Measurements from ENCODE around the gene SV2C.

The SV2C gene

GRCh38 chr5:76341651-76342334 lies 258.6 kb downstream of the SV2C start:
- no peaks in the 10 kb centered on the region for H3K9me3 ChIP-seq (ENCODE audit: control extremely low read depth in 1 of 5, control insufficient read depth in 4 of 5, insufficient read depth in 2 of 5, low read depth in 1 of 5, low read length in 4 of 5)
- H3K27ac ChIP-seq (ENCODE audit: insufficient read depth in 1 of 2, low read depth in 1 of 2, low read length in 2 of 2, poor library complexity in 1 of 2, severe bottlenecking in 2 of 2): no peak overlapping the region
- DNase-seq: peak in 2 of 3 donors; percentile 59 to 75
- H3K4me3 ChIP-seq (ENCODE audit: control insufficient read depth in 1 of 7, extremely low read depth in 1 of 7, insufficient read depth in 4 of 7, low read depth in 2 of 7, low read length in 6 of 7): peak overlapping the region in 1 of 7 experiments; percentile 38
- 4% methylated on average over 3 of the region's 7 CpGs for WGBS (ENCODE audit: insufficient coverage)
- POLR2A ChIA-PET: interaction anchor here (0.8 kb wide), 1 partner anchor 60 kb away, joined by 3 read pairs; no protein-coding TSS in a partner anchor
- no peaks in the 10 kb centered on the region for H3K27me3 ChIP-seq (replicated peaks in 2 of 5; ENCODE audit: control insufficient read depth in 4 of 5, insufficient read depth in 5 of 5, low read length in 4 of 5)
- CTCF ChIA-PET: interaction anchor here (0.6 to 5.9 kb wide), 10 partner anchors 9 to 1692 kb away, joined by 3 to 37 read pairs (median 4); no protein-coding TSS in a partner anchor
- no peaks in the 10 kb centered on the region for H3K36me3 ChIP-seq (ENCODE audit: control insufficient read depth in 4 of 4, insufficient read depth in 4 of 4, low read length in 3 of 4)
- H3K4me1 ChIP-seq (ENCODE audit: control extremely low read depth in 1 of 4, control insufficient read depth in 4 of 4, insufficient read depth in 4 of 4, low read length in 3 of 4): peaks cover 10 to 31% (median 26%) of the 10 kb centered on the region in 4 experiments

- ChIA-PET POLR2A (no interaction called here), CTCF (interaction anchor here (0.6 to 5.9 kb wide), 6 partner anchors 9 to 1693 kb away, joined by 3 to 37 read pairs (median 4); no protein-coding TSS in a partner anchor)
- peaks cover 6 to 24% (median 22%) of the 10 kb centered on the region in 4 experiments for H3K4me1 ChIP-seq (ENCODE audit: control extremely low read depth in 1 of 4, control insufficient read depth in 4 of 4, insufficient read depth in 4 of 4, low read length in 3 of 4)
- no peaks in the 10 kb centered on the region for H3K27me3 ChIP-seq (replicated peaks in 2 of 5; ENCODE audit: control insufficient read depth in 4 of 5, insufficient read depth in 5 of 5, low read length in 4 of 5)
- no peak overlapping the region for H3K27ac ChIP-seq (ENCODE audit: insufficient read depth in 1 of 2, low read depth in 1 of 2, low read length in 2 of 2, poor library complexity in 1 of 2, severe bottlenecking in 2 of 2)
- DNase-seq: no peak
- H3K9me3 ChIP-seq (ENCODE audit: control extremely low read depth in 1 of 5, control insufficient read depth in 4 of 5, insufficient read depth in 2 of 5, low read depth in 1 of 5, low read length in 4 of 5): no peaks in the 10 kb centered on the region
- H3K4me3 ChIP-seq (ENCODE audit: control insufficient read depth in 1 of 7, extremely low read depth in 1 of 7, insufficient read depth in 4 of 7, low read depth in 2 of 7, low read length in 6 of 7): no peak overlapping the region
- WGBS (ENCODE audit: insufficient coverage): no CpG with 5 or more reads among the region's 1 CpG
- H3K36me3 ChIP-seq (ENCODE audit: control insufficient read depth in 4 of 4, insufficient read depth in 4 of 4, low read length in 3 of 4): no peaks in the 10 kb centered on the region
Observed at GRCh38 chr5:76342474-76342873, 259.3 kb downstream of the SV2C start.

DNA sequence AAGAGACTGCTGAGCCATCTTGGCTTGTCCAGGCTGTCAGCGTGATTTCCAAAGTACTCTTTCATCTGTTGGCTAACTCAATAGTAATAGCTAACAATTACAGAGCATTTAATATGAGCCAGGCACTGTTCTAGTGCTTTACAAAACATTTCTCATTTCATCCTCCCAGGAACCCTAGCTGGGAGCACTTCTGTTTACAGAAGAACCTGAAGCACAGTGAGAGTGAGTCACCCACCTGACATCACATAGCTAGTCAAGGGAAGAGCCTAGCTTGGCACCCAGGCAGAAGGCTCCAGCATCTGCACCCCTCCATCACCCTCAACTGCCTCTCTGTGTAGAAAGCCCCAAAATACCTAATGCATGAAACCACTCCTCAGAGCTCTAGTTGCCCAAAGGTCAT lies 262.4 kb downstream of the SV2C start:
- H3K27ac ChIP-seq (ENCODE audit: insufficient read depth in 1 of 2, low read depth in 1 of 2, low read length in 2 of 2, poor library complexity in 1 of 2, severe bottlenecking in 2 of 2): no peak overlapping the region
- no peak overlapping the region for H3K4me3 ChIP-seq (ENCODE audit: control insufficient read depth in 1 of 7, extremely low read depth in 1 of 7, insufficient read depth in 4 of 7, low read depth in 2 of 7, low read length in 6 of 7)
- CTCF ChIA-PET: interaction anchor here (0.7 to 5.9 kb wide), 8 partner anchors 11 to 62 kb away, joined by 3 to 37 read pairs (median 3); partner anchors contain the start of gene IQGAP2
- no peaks in the 10 kb centered on the region for H3K36me3 ChIP-seq (ENCODE audit: control insufficient read depth in 4 of 4, insufficient read depth in 4 of 4, low read length in 3 of 4)
- H3K27me3 ChIP-seq (replicated peaks in 2 of 5; ENCODE audit: control insufficient read depth in 4 of 5, insufficient read depth in 5 of 5, low read length in 4 of 5): no peaks in the 10 kb centered on the region
- 100% methylated on average over 1 of the region's 1 CpG for WGBS (ENCODE audit: insufficient coverage)
- no peak for DNase-seq
- peaks cover 6 to 23% (median 16%) of the 10 kb centered on the region in 4 experiments for H3K4me1 ChIP-seq (ENCODE audit: control extremely low read depth in 1 of 4, control insufficient read depth in 4 of 4, insufficient read depth in 4 of 4, low read length in 3 of 4)
- POLR2A ChIA-PET: no interaction called here
- H3K9me3 ChIP-seq (ENCODE audit: control extremely low read depth in 1 of 5, control insufficient read depth in 4 of 5, insufficient read depth in 2 of 5, low read depth in 1 of 5, low read length in 4 of 5): no peaks in the 10 kb centered on the region

DNA sequence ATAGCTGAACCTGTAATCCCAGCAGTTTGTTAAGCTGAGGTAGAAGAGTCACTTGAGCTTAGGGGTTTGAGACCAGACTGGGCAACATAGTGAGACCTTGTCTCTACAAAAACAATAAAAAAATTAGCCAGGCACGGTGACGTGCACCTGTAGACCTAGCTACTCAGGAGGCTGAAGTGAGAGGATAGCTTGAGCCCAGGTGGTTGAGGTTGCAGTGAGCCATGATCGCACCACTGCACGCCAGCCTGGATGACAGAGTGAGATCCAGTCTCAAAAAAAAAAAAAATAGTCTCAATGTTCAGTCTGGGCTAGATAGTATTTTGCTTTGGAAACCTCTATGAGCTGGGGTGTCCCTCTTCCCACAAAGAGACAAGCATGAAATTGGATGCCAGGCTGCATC lies 268.0 kb downstream of the SV2C start:
- Histone ChIP-seq H3K9me3 (ENCODE audit: control extremely low read depth in 1 of 5, control insufficient read depth in 4 of 5, insufficient read depth in 2 of 5, low read depth in 1 of 5, low read length in 4 of 5) (no peaks in the 10 kb centered on the region), H3K27me3 (replicated peaks in 2 of 5; ENCODE audit: control insufficient read depth in 4 of 5, insufficient read depth in 5 of 5, low read length in 4 of 5) (no peaks in the 10 kb centered on the region), H3K36me3 (ENCODE audit: control insufficient read depth in 4 of 4, insufficient read depth in 4 of 4, low read length in 3 of 4) (no peaks in the 10 kb centered on the region), H3K4me3 (ENCODE audit: control insufficient read depth in 1 of 7, extremely low read depth in 1 of 7, insufficient read depth in 4 of 7, low read depth in 2 of 7, low read length in 6 of 7) (no peak overlapping the region), H3K4me1 (ENCODE audit: control extremely low read depth in 1 of 4, control insufficient read depth in 4 of 4, insufficient read depth in 4 of 4, low read length in 3 of 4) (peaks cover 0 to 14% (median 7%) of the 10 kb centered on the region in 4 experiments), H3K27ac (ENCODE audit: insufficient read depth in 1 of 2, low read depth in 1 of 2, low read length in 2 of 2, poor library complexity in 1 of 2, severe bottlenecking in 2 of 2) (no peak overlapping the region)
- DNase-seq: no peak
- ChIA-PET POLR2A (no interaction called here), CTCF (interaction anchor here (0.6 to 2.2 kb wide), 9 partner anchors 9 to 230 kb away, joined by 3 to 13 read pairs (median 4); no protein-coding TSS in a partner anchor)
- 75% methylated on average over 4 of the region's 4 CpGs for WGBS (ENCODE audit: insufficient coverage)

DNA sequence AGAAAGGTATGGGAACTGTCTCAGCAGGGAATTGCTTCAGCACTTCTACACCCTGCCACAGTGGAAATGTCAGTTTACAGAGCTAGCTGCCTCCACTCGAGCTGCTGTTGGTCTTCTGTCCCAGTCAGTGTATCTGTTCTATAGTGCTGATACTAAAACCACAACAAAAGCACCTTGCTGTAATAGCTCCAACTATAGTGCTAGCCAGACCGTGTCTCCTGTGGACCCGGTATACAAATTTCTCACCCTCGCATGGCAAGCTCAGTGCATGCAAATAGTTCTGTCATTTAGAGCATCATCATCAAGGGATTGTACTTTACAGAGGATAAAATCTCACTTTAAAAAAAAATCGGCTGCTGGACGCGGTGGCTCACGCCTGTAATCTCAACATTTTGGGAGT lies 268.4 kb downstream of the SV2C start:
- H3K36me3 ChIP-seq (ENCODE audit: control insufficient read depth in 4 of 4, insufficient read depth in 4 of 4, low read length in 3 of 4): no peaks in the 10 kb centered on the region
- POLR2A ChIA-PET: no interaction called here
- H3K9me3 ChIP-seq (ENCODE audit: control extremely low read depth in 1 of 5, control insufficient read depth in 4 of 5, insufficient read depth in 2 of 5, low read depth in 1 of 5, low read length in 4 of 5): no peaks in the 10 kb centered on the region
- H3K4me1 ChIP-seq (ENCODE audit: control extremely low read depth in 1 of 4, control insufficient read depth in 4 of 4, insufficient read depth in 4 of 4, low read length in 3 of 4): peaks cover 0 to 14% (median 7%) of the 10 kb centered on the region in 4 experiments
- 76% methylated on average over 6 of the region's 8 CpGs for WGBS (ENCODE audit: insufficient coverage)
- H3K27ac ChIP-seq (ENCODE audit: insufficient read depth in 1 of 2, low read depth in 1 of 2, low read length in 2 of 2, poor library complexity in 1 of 2, severe bottlenecking in 2 of 2): no peak overlapping the region
- H3K27me3 ChIP-seq (replicated peaks in 2 of 5; ENCODE audit: control insufficient read depth in 4 of 5, insufficient read depth in 5 of 5, low read length in 4 of 5): no peaks in the 10 kb centered on the region
- DNase-seq: no peak
- CTCF ChIA-PET: interaction anchor here (0.6 to 2.2 kb wide), 9 partner anchors 9 to 237 kb away, joined by 3 to 13 read pairs (median 4); no protein-coding TSS in a partner anchor
- no peak overlapping the region for H3K4me3 ChIP-seq (ENCODE audit: control insufficient read depth in 1 of 7, extremely low read depth in 1 of 7, insufficient read depth in 4 of 7, low read depth in 2 of 7, low read length in 6 of 7)

DNA sequence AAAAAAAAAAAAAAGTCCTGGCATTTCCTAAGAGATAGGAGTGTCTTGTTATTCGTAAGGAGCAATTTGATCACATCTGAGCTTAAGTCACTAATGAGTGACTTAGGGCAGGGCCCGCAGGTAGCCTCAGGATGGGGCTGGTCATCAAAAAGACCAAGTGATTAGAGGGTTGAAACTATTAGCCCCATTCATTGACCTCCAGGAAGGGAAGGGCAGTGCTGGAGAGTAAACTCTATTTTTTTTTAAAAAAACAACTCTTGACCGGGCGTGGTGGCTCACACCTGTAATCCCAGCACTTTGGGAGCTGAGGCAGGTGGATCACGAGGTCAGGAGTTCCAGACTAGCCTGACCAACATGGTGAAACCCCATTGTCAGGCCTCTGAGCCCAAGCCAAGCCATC lies 273.7 kb downstream of the SV2C start:
- ChIA-PET CTCF (interaction anchor here (1.7 kb wide), 1 partner anchor 11 kb away, joined by 3 read pairs; no protein-coding TSS in a partner anchor), POLR2A (no interaction called here)
- 100% methylated on average over 5 of the region's 5 CpGs for WGBS (ENCODE audit: insufficient coverage)
- Histone ChIP-seq H3K4me1 (ENCODE audit: control extremely low read depth in 1 of 4, control insufficient read depth in 4 of 4, insufficient read depth in 4 of 4, low read length in 3 of 4) (peaks cover 0 to 6% (median 3%) of the 10 kb centered on the region in 4 experiments), H3K27ac (ENCODE audit: insufficient read depth in 1 of 2, low read depth in 1 of 2, low read length in 2 of 2, poor library complexity in 1 of 2, severe bottlenecking in 2 of 2) (no peak overlapping the region), H3K27me3 (replicated peaks in 2 of 5; ENCODE audit: control insufficient read depth in 4 of 5, insufficient read depth in 5 of 5, low read length in 4 of 5) (no peaks in the 10 kb centered on the region), H3K36me3 (ENCODE audit: control insufficient read depth in 4 of 4, insufficient read depth in 4 of 4, low read length in 3 of 4) (no peaks in the 10 kb centered on the region), H3K4me3 (ENCODE audit: control insufficient read depth in 1 of 7, extremely low read depth in 1 of 7, insufficient read depth in 4 of 7, low read depth in 2 of 7, low read length in 6 of 7) (no peak overlapping the region), H3K9me3 (ENCODE audit: control extremely low read depth in 1 of 5, control insufficient read depth in 4 of 5, insufficient read depth in 2 of 5, low read depth in 1 of 5, low read length in 4 of 5) (no peaks in the 10 kb centered on the region)
- no peak for DNase-seq

All from common myeloid progenitor, CD34-positive (primary cell).